NCI-H1048 (cell line): ENCODE measurements around the gene NLGN1.

ENCODE experiments used
- DNase-seq: peaks from one replicate; lab custom pipeline; 2025; lab: John Stamatoyannopoulos, UW

The NLGN1 gene

GRCh38 chr3:173841334-173841733 is 443.8 kb downstream of the NLGN1 start:
- no peak for DNase-seq

GRCh38 chr3:173843060-173843459 is 445.5 kb downstream of the NLGN1 start:
- no peak for DNase-seq

GRCh38 chr3:173846584-173846983 is 449.0 kb downstream of the NLGN1 start:
- no peak for DNase-seq

- no peak for DNase-seq
These were observed 451.9 kb downstream of the NLGN1 start for GRCh38 chr3:173849489-173849888.

- DNase-seq = no peak
These were observed 459.6 kb downstream of the NLGN1 start for GRCh38 chr3:173857154-173857553.

GRCh38 chr3:173862701-173863100 is 465.2 kb downstream of the NLGN1 start:
- no peak for DNase-seq

- DNase-seq = no peak
These were observed 466.0 kb downstream of the NLGN1 start for GRCh38 chr3:173863551-173863950.

GRCh38 chr3:173865900-173866498 is 468.5 kb downstream of the NLGN1 start:
- no peak for DNase-seq

GRCh38 chr3:173869766-173870165 is 472.2 kb downstream of the NLGN1 start:
- DNase-seq = no peak

- DNase-seq = no peak
These were observed 473.4 kb downstream of the NLGN1 start for GRCh38 chr3:173870976-173871375.

GRCh38 chr3:173875790-173876189 is 478.2 kb downstream of the NLGN1 start:
- DNase-seq = no peak

- no peak for DNase-seq
These were observed 478.9 kb downstream of the NLGN1 start for GRCh38 chr3:173876476-173876875.

GRCh38 chr3:173887888-173888287 is 490.3 kb downstream of the NLGN1 start:
- no peak for DNase-seq

- no peak for DNase-seq
These were observed 492.1 kb downstream of the NLGN1 start for GRCh38 chr3:173889596-173889995.

- no peak for DNase-seq
These were observed 492.5 kb downstream of the NLGN1 start for GRCh38 chr3:173890091-173890490.

- no peak for DNase-seq
These were observed 493.9 kb downstream of the NLGN1 start for GRCh38 chr3:173891272-173892100.

- DNase-seq = no peak
These were observed 495.0 kb downstream of the NLGN1 start for GRCh38 chr3:173892547-173892946.

- no peak for DNase-seq
These were observed 495.5 kb downstream of the NLGN1 start for GRCh38 chr3:173893066-173893465.

GRCh38 chr3:173893835-173894234 is 496.3 kb downstream of the NLGN1 start:
- no peak for DNase-seq

GRCh38 chr3:173897631-173898030 is 500.1 kb downstream of the NLGN1 start:
- no peak for DNase-seq

GRCh38 chr3:173901649-173902048 is 504.1 kb downstream of the NLGN1 start:
- no peak for DNase-seq

GRCh38 chr3:173902401-173902800 is 504.9 kb downstream of the NLGN1 start:
- no peak for DNase-seq

- DNase-seq = no peak
These were observed 505.3 kb downstream of the NLGN1 start for GRCh38 chr3:173902871-173903270.

GRCh38 chr3:173905381-173905780 is 507.8 kb downstream of the NLGN1 start:
- no peak for DNase-seq
